Bronchial epithelial cell (primary cell): ENCODE measurements around the gene GPA33. TPM values are rescaled to one million over a fixed set of nuclear protein-coding genes. Genes with fewer than 3 reads are reported as not detected.

Experiments used
- DNase-seq: peaks from one replicate; pipeline ENCODE4 v3.0.0-alpha.2; 2010; ENCODE audit warnings: low read depth
- FAIRE-seq: peaks from 2 replicates; lab custom pipeline; 2011; peaks lifted over from hg19 to GRCh38; lab: Jason Lieb, UNC
- H3K27me3 ChIP-seq: 2 replicates; pipeline ENCODE4 v1.5.1; 2011; ENCODE audit warnings: low read length; ENCODE audit not compliant: control insufficient read depth, insufficient read depth
- H3K36me3 ChIP-seq: 2 replicates; pipeline ENCODE4 v1.5.1; 2011; ENCODE audit warnings: low read length; ENCODE audit not compliant: control insufficient read depth, insufficient read depth
- H3K4me3 ChIP-seq: 2 replicates; pipeline ENCODE4 v1.5.1; 2011; ENCODE audit warnings: mild to moderate bottlenecking, low read depth, low read length, control low read depth
- total RNA-seq: library from RNA; depleted of rRNA; stranded (reverse); fragments of >200 nt; gene quantifications from 2 replicates; pipeline ENCODE4 v1.2.1, GENCODE V29; 2014
- TF ChIP-seq, protein P1 (sequence below): IDR thresholded peaks from 2 replicates; pipeline ENCODE4 v1.5.1; 2011; ENCODE audit warnings: mild to moderate bottlenecking, moderate library complexity, low read length, control low read depth, inconsistent platforms; ENCODE audit not compliant: insufficient read depth, severe bottlenecking

The GPA33 gene
- total RNA-seq, 1 donor from 2014 or later: not detected

DNA sequence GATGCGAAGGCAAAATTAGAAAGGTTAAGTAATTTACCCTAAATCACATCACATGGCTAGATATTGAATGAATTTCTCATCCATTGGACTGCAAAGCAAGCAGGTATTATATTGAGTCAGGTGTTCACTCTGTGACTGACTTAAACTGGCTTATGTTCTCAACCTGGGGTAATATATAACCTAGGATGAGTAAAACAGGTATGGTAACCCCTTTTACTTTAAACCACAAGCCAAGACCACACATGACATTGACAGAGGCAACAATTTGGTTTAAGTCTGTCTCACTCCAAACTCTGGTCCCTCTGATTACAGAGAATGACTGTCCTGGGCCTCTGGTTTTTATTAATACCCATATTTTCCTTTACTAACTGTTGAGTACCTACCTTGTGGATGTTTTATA is 67.8 kb downstream of the GPA33 start:
- DNase-seq: no peak
- H3K27me3 ChIP-seq: no peaks in the 10 kb centered on the region
- no peak overlapping the region for H3K4me3 ChIP-seq
- no peak for FAIRE-seq
- TF ChIP-seq, protein P1, sequence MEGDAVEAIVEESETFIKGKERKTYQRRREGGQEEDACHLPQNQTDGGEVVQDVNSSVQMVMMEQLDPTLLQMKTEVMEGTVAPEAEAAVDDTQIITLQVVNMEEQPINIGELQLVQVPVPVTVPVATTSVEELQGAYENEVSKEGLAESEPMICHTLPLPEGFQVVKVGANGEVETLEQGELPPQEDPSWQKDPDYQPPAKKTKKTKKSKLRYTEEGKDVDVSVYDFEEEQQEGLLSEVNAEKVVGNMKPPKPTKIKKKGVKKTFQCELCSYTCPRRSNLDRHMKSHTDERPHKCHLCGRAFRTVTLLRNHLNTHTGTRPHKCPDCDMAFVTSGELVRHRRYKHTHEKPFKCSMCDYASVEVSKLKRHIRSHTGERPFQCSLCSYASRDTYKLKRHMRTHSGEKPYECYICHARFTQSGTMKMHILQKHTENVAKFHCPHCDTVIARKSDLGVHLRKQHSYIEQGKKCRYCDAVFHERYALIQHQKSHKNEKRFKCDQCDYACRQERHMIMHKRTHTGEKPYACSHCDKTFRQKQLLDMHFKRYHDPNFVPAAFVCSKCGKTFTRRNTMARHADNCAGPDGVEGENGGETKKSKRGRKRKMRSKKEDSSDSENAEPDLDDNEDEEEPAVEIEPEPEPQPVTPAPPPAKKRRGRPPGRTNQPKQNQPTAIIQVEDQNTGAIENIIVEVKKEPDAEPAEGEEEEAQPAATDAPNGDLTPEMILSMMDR: no peak
- H3K36me3 ChIP-seq: no peaks in the 10 kb centered on the region

DNA sequence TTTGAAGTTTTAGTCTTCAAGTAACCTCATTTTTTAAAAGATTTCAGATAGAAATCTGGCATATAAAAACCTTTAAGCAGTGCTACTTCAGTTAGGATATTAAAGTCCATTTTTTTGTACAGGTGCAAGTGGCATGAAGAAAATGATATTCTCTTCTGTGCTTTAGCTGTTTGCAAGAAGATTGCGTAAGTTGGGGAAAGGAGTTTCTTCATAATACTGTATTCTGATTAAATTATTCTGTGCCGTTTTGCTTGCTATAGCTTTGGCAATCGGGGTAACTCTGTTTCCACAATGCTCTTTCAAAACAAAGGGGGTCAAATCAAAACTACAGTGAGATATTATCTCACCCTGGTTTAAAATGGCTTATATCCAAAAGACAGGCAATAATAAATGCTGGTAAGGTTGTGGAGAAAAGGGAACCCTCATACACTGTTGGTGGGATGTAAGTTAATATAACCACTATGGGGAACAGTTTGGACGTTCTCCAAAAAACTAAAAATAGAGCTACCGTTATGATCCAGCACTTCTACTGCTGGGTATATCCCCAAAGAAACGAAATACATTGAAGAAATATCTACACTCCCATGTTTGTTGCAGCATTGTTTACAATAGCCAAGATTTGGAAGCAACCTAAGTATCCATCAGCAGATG is 74.0 kb downstream of the GPA33 start:
- no peak for FAIRE-seq
- TF ChIP-seq, protein P1: no peak
- Histone ChIP-seq H3K36me3 (no peaks in the 10 kb centered on the region), H3K27me3 (no peaks in the 10 kb centered on the region), H3K4me3 (no peak overlapping the region)
- DNase-seq: no peak

DNA sequence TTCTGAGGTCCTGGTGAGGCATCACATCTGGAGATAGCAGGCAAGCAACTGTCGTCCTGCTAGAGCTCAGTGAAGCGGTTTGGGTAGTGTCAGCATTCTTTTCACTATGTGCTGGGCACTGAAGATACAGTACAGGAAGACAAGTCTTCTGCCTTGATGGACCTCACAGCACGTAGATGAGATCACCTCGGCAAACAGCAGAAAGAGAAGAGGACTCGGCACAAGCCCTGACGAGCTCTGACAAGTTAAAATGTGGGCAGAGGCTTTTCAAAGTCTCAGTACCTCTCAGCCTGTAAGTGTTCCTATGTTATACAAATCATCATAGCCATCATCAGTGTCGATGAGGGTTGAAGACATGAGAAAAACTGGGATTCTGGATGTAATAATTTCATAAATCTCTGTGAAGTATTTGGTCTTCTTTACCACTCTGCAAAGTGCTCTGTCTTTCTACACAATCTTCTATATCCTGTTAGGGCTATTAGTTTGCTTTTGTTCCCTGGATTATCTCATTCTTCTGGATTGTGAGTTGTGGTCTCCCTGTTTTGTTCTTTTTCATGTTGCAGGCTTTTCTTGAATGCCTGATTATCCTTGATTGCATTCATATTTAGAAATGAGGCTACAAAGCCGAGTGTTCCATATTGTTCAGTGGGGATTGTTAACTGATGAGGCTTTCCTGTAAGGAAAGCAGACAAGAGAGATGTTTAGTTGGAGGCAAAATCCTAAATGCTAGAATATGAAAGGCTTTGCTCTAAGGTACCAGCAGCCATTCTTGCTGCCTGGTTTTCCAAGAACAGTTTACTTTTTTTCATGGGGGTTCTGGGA is 76.9 kb downstream of the GPA33 start:
- Histone ChIP-seq H3K27me3 (no peaks in the 10 kb centered on the region), H3K36me3 (no peaks in the 10 kb centered on the region), H3K4me3 (no peak overlapping the region)
- DNase-seq (peak; percentile 89), FAIRE-seq (peak; percentile 73)
- TF ChIP-seq, protein P1: no peak

DNA sequence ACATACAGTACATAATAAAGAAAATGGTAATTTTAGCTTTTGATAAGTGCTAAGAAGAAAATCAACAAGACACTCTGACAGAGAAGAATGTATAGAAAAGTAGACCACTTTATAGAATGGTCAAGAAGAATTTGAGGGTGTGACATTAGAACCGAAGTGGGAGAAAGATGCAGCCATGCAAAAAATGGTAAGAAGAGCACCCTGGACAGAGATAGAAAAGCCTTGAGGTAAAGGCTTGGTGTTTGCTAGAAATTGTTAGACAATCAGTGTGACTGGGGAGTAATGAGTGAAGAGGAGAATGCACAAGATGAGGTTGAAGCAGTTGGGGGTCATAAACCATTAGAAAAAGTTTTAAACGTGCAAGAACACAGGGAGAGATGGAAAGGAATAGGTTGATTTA is 77.6 kb downstream of the GPA33 start:
- no peaks in the 10 kb centered on the region for H3K27me3 ChIP-seq
- TF ChIP-seq, protein P1: no peak
- no peak for FAIRE-seq
- no peak for DNase-seq
- H3K4me3 ChIP-seq: no peak overlapping the region
- H3K36me3 ChIP-seq: no peaks in the 10 kb centered on the region

DNA sequence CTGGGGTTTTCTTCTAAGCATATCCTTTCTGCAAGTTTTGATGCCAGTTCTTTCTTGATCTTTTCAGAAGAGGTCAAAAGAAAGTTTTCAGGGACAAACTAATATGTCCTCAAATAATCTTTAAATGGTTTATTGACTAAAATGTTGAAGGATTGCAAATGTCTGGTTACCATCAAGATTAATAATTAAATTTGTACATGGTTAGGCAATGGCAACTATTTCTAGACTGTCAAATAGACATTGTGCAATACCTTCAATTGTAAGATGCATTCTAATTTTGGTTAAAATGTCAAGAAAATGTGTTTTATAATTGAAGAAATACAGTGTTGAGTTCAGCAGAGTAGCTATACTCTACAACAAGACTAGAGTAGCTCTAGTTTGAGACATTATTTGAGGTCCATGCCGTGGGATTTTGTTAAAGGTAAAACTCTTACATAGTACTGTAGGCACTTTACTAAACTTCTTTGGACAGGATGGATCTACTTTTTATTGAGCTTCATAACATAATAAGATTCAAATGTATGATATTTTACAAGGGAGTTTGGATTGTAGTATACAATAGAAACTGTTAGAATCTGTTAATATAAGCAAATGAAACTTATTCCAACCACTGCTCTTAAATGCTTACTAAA is 78.5 kb downstream of the GPA33 start:
- no peaks in the 10 kb centered on the region for H3K36me3 ChIP-seq
- H3K4me3 ChIP-seq: no peak overlapping the region
- H3K27me3 ChIP-seq: no peaks in the 10 kb centered on the region
- TF ChIP-seq, protein P1: no peak
- DNase-seq: no peak
- FAIRE-seq: no peak
